ENCODE results near the gene MAML3.

The MAML3 gene

GRCh38 chr4:139797287-139797686 lies 356.7 kb downstream of the MAML3 start:
- no peak for TF ChIP-seq CTCF (IDR thresholded peaks at IDR 0.05; ENCODE audit: poor library complexity, severe bottlenecking)
- Histone ChIP-seq H3K27ac (ENCODE audit: poor library complexity, severe bottlenecking) (no peak overlapping the region), H3K4me1 (ENCODE audit: insufficient read depth, poor library complexity, severe bottlenecking) (no peaks in the 10 kb centered on the region), H3K9me3 (ENCODE audit: severe bottlenecking) (no peaks in the 10 kb centered on the region), H3K4me3 (ENCODE audit: severe bottlenecking) (no peak overlapping the region), H3K27me3 (ENCODE audit: insufficient read depth, poor library complexity, severe bottlenecking) (no peaks in the 10 kb centered on the region), H3K36me3 (ENCODE audit: low read depth) (no peaks in the 10 kb centered on the region)
- DNase-seq (ENCODE audit: low spot score) (no peak), ATAC-seq (ENCODE audit: low read depth) (no peak)

- Histone ChIP-seq H3K4me3 (ENCODE audit: severe bottlenecking) (no peak overlapping the region), H3K27ac (ENCODE audit: poor library complexity, severe bottlenecking) (no peak overlapping the region), H3K27me3 (ENCODE audit: insufficient read depth, poor library complexity, severe bottlenecking) (no peaks in the 10 kb centered on the region), H3K4me1 (ENCODE audit: insufficient read depth, poor library complexity, severe bottlenecking) (no peaks in the 10 kb centered on the region), H3K36me3 (ENCODE audit: low read depth) (no peaks in the 10 kb centered on the region), H3K9me3 (ENCODE audit: severe bottlenecking) (no peaks in the 10 kb centered on the region)
- TF ChIP-seq CTCF (IDR thresholded peaks at IDR 0.05; ENCODE audit: poor library complexity, severe bottlenecking), result no peak
- DNase-seq (ENCODE audit: low spot score) (no peak), ATAC-seq (ENCODE audit: low read depth) (no peak)
Observed at GRCh38 chr4:139795527-139796314, 358.3 kb downstream of the MAML3 start.

GRCh38 chr4:139794158-139794954 lies 359.6 kb downstream of the MAML3 start:
- Histone ChIP-seq H3K4me3 (ENCODE audit: severe bottlenecking) (no peak overlapping the region), H3K36me3 (ENCODE audit: low read depth) (no peaks in the 10 kb centered on the region), H3K27ac (ENCODE audit: poor library complexity, severe bottlenecking) (no peak overlapping the region), H3K4me1 (ENCODE audit: insufficient read depth, poor library complexity, severe bottlenecking) (no peaks in the 10 kb centered on the region), H3K9me3 (ENCODE audit: severe bottlenecking) (no peaks in the 10 kb centered on the region), H3K27me3 (ENCODE audit: insufficient read depth, poor library complexity, severe bottlenecking) (no peaks in the 10 kb centered on the region)
- ATAC-seq (ENCODE audit: low read depth) (no peak), DNase-seq (ENCODE audit: low spot score) (no peak)
- TF ChIP-seq CTCF (IDR thresholded peaks at IDR 0.05; ENCODE audit: poor library complexity, severe bottlenecking), result no peak

GRCh38 chr4:139791681-139792080 lies 362.3 kb downstream of the MAML3 start:
- H3K4me3 ChIP-seq (ENCODE audit: severe bottlenecking), result no peak overlapping the region
- no peaks in the 10 kb centered on the region for H3K36me3 ChIP-seq (ENCODE audit: low read depth)
- TF ChIP-seq CTCF (IDR thresholded peaks at IDR 0.05; ENCODE audit: poor library complexity, severe bottlenecking), result no peak
- ATAC-seq (ENCODE audit: low read depth) (no peak), DNase-seq (ENCODE audit: low spot score) (no peak)
- no peak overlapping the region for H3K27ac ChIP-seq (ENCODE audit: poor library complexity, severe bottlenecking)
- H3K4me1 ChIP-seq (ENCODE audit: insufficient read depth, poor library complexity, severe bottlenecking), result no peaks in the 10 kb centered on the region
- no peaks in the 10 kb centered on the region for H3K9me3 ChIP-seq (ENCODE audit: severe bottlenecking)
- H3K27me3 ChIP-seq (ENCODE audit: insufficient read depth, poor library complexity, severe bottlenecking), result no peaks in the 10 kb centered on the region

Data from RWPE2 (cell line).